Measurements from ENCODE around the gene SASH3.

DNA sequence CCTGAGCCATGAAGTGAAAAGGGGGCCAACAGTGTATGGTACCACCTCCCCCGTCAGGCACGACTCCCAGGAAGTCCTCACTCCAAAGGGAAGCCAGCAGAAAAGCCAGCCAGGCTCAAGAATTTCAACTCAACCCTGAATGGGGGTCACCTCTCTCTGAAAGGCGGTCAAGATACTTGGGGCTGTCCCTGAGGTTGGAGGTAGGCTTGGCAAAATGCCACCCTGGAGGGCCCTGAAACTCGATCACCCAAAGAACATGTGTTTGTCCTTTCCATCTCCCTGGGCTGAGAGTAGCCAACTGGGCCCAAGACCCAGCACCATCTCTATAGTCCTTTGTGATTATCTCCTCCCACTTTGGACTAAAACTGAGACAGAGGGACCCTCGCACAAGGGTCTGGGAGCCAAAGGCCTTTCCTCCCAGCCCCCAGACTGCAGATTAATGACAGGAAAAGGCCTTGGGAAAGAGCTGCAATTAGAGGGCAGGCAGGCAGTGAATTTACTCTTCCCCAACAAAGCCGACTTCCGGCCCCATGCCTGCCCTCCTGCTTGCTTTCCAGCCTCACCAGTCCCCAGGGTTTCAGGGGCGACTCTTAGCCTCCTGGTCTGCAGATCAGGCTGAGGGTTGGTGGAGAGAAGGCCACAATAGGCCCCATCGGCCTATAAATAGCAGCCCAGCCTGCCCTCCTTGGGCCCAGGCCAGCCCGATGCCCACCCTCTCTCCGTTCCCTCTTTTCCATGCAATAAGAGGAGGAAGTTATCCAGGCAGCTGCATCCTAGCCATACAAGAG is 5.6 kb downstream of the SASH3 start:
- TF ChIP-seq EZH2phosphoT487 (IDR thresholded peaks at IDR 0.05; ENCODE audit: low read length) (no peak), EZH2 (optimal IDR thresholded peaks at IDR 0.05; ENCODE audit: low read depth, low read length) (no peak)
- TF ChIP-seq, protein P1, sequence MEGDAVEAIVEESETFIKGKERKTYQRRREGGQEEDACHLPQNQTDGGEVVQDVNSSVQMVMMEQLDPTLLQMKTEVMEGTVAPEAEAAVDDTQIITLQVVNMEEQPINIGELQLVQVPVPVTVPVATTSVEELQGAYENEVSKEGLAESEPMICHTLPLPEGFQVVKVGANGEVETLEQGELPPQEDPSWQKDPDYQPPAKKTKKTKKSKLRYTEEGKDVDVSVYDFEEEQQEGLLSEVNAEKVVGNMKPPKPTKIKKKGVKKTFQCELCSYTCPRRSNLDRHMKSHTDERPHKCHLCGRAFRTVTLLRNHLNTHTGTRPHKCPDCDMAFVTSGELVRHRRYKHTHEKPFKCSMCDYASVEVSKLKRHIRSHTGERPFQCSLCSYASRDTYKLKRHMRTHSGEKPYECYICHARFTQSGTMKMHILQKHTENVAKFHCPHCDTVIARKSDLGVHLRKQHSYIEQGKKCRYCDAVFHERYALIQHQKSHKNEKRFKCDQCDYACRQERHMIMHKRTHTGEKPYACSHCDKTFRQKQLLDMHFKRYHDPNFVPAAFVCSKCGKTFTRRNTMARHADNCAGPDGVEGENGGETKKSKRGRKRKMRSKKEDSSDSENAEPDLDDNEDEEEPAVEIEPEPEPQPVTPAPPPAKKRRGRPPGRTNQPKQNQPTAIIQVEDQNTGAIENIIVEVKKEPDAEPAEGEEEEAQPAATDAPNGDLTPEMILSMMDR (IDR thresholded peaks at IDR 0.05; ENCODE audit: low read length) = no peak
